Activated T-helper 17 cell treated with anti-CD3 and anti-CD28 coated beads, Interleukin-2, amount 50 U/mL, for 72 hours (primary cell): ENCODE measurements around the gene TNKS1BP1. TPM values are rescaled to one million over a fixed set of nuclear protein-coding genes. Genes with fewer than 3 reads are reported as not detected.

Experiments used
- ATAC-seq: fragments of 150-1000 bp; cut with Tn5 transposase; replicated peaks from 2 replicates; pipeline ENCODE4 v1.10.0; 2021; ENCODE audit warnings: mild to moderate bottlenecking, moderate library complexity
- H3K27ac Mint-ChIP-seq: one replicate; pipeline ENCODE4 v1.8.0; 2022; ENCODE audit warnings: mixed read lengths
- H3K27me3 Mint-ChIP-seq: one replicate; pipeline ENCODE4 v1.8.0; 2022; ENCODE audit warnings: mixed read lengths
- H3K36me3 Mint-ChIP-seq: one replicate; pipeline ENCODE4 v1.8.0; 2022; ENCODE audit warnings: low read depth, mild to moderate bottlenecking, mixed read lengths
- H3K4me1 Mint-ChIP-seq: one replicate; pipeline ENCODE4 v1.8.0; 2022; ENCODE audit warnings: mixed read lengths
- H3K4me3 Mint-ChIP-seq: one replicate; pipeline ENCODE4 v1.8.0; 2022; ENCODE audit warnings: mild to moderate bottlenecking, mixed read lengths
- H3K9me3 Mint-ChIP-seq: one replicate; pipeline ENCODE4 v1.8.0; 2022; ENCODE audit warnings: mixed read lengths
- total RNA-seq, 2 donors: library from RNA; stranded (reverse); gene quantifications; one replicate each; pipeline ENCODE4 v1.2.3, GENCODE V29; 2022

TNKS1BP1 gene
- total RNA-seq, 2 donors from 2014 or later, result 4.1 to 13.6 TPM

DNA sequence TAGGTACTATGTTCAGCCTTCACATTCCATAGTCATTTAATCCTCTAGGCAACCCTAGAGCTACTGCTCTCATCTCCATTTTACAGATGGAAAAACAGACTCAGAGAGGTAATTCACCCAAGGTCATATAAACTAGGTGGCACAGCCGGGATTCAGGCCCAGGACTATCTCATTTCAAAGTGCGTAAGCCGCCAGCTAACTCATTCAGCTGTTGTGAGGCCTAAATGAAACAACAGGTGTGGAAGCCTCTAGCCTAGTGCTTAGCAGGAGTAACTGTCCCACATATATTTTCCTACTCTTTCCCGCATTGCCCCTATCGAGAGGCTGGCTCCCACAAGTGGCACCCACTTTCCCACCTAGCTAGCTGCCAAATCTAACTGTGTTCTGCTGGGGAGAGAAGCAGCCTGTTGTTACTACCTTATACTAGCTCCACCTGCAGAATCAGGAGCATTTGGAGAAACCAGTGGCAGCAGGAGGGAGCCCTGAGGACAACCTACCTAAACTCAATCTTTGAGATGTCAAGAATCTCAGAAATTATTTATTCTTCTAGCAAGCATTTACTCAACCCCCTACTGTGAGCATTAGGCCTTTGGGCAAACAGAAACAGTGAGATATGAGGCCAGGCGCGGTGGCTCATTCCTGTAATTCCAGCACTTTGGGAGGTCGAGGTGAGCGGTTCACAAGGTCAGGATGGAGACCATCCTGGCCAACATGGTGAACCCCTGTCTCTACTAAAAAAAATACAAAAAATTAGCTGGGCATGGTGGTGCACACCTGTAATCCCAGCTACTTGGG, 35.3 kb upstream of the TNKS1BP1 start:
- Mint-ChIP-seq H3K36me3 (no peaks in the 10 kb centered on the region), H3K27me3 (peaks cover 8% of the 10 kb centered on the region), H3K4me1 (no peaks in the 10 kb centered on the region), H3K27ac (no peak overlapping the region), H3K9me3 (no peaks in the 10 kb centered on the region), H3K4me3 (no peak overlapping the region)
- ATAC-seq, result no peak

- Mint-ChIP-seq H3K9me3 (no peaks in the 10 kb centered on the region), H3K4me3 (no peak overlapping the region), H3K4me1 (no peaks in the 10 kb centered on the region), H3K36me3 (no peaks in the 10 kb centered on the region), H3K27me3 (peaks cover 13% of the 10 kb centered on the region), H3K27ac (no peak overlapping the region)
- ATAC-seq, result no peak
These were observed 34.6 kb upstream of the TNKS1BP1 start for GRCh38 chr11:57359396-57359795.

DNA sequence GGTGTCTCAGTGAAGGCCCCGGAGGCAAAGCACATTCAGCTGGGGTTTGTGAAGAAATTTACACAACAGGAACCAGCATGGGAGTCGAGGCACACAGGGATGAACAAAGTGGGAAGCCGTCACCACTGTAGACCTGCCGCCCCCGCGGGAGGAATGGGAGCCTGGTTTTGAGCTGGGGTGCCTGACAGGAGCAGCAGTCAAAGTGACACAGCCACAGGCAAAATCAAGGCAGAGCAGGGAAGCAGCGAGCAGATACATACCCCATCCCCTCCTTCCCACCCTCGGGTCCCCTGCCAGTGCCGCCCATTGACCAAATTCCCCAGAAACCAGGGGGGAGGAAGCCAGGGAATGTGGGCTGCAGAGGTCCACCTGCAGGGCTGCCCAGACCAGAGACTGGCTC, 34.2 kb upstream of the TNKS1BP1 start:
- no peak overlapping the region for H3K4me3 Mint-ChIP-seq
- no peak overlapping the region for H3K27ac Mint-ChIP-seq
- no peaks in the 10 kb centered on the region for H3K4me1 Mint-ChIP-seq
- H3K36me3 Mint-ChIP-seq, result no peaks in the 10 kb centered on the region
- no peaks in the 10 kb centered on the region for H3K9me3 Mint-ChIP-seq
- ATAC-seq, result no peak
- H3K27me3 Mint-ChIP-seq, result peaks cover 15% of the 10 kb centered on the region

DNA sequence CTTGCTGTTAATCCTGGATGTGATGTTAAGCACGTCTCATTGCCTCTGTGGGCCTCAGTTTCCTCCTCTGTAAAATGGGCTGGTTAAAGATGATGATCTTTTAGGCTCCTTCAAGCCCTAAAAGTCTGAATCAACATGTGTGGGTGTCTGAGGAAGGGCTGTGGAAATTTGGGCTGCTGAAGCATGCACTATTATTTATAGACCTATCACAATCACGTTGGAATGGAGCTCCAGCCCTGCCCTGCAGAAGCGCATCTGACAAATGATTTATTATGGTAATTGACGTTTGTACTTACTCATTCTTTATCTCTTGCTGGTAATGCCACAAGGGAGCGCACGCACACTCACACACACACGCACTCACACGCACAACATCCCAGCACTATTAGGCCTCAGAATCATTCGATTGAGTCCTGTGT, 33.8 kb upstream of the TNKS1BP1 start:
- H3K9me3 Mint-ChIP-seq, result no peaks in the 10 kb centered on the region
- peak; percentile 26 for ATAC-seq
- H3K4me3 Mint-ChIP-seq, result no peak overlapping the region
- no peaks in the 10 kb centered on the region for H3K36me3 Mint-ChIP-seq
- peaks cover 15% of the 10 kb centered on the region for H3K27me3 Mint-ChIP-seq
- H3K27ac Mint-ChIP-seq, result no peak overlapping the region
- H3K4me1 Mint-ChIP-seq, result no peaks in the 10 kb centered on the region

- H3K4me1 Mint-ChIP-seq, result no peaks in the 10 kb centered on the region
- no peak for ATAC-seq
- H3K4me3 Mint-ChIP-seq, result no peak overlapping the region
- H3K27me3 Mint-ChIP-seq, result peaks cover 9% of the 10 kb centered on the region
- H3K36me3 Mint-ChIP-seq, result no peaks in the 10 kb centered on the region
- H3K9me3 Mint-ChIP-seq, result no peaks in the 10 kb centered on the region
- H3K27ac Mint-ChIP-seq, result no peak overlapping the region
These were observed 33.1 kb upstream of the TNKS1BP1 start for GRCh38 chr11:57357856-57358255.

GRCh38 chr11:57357310-57357709, 32.6 kb upstream of the TNKS1BP1 start:
- H3K9me3 Mint-ChIP-seq, result no peaks in the 10 kb centered on the region
- no peaks in the 10 kb centered on the region for H3K36me3 Mint-ChIP-seq
- H3K4me3 Mint-ChIP-seq, result no peak overlapping the region
- ATAC-seq, result no peak
- H3K27me3 Mint-ChIP-seq, result peaks cover 7% of the 10 kb centered on the region
- no peak overlapping the region for H3K27ac Mint-ChIP-seq
- H3K4me1 Mint-ChIP-seq, result no peaks in the 10 kb centered on the region

- H3K9me3 Mint-ChIP-seq, result no peaks in the 10 kb centered on the region
- no peaks in the 10 kb centered on the region for H3K36me3 Mint-ChIP-seq
- H3K27me3 Mint-ChIP-seq, result peaks cover 7% of the 10 kb centered on the region
- H3K4me3 Mint-ChIP-seq, result no peak overlapping the region
- no peaks in the 10 kb centered on the region for H3K4me1 Mint-ChIP-seq
- H3K27ac Mint-ChIP-seq, result no peak overlapping the region
- no peak for ATAC-seq
These were observed 31.5 kb upstream of the TNKS1BP1 start for GRCh38 chr11:57356268-57356667.

DNA sequence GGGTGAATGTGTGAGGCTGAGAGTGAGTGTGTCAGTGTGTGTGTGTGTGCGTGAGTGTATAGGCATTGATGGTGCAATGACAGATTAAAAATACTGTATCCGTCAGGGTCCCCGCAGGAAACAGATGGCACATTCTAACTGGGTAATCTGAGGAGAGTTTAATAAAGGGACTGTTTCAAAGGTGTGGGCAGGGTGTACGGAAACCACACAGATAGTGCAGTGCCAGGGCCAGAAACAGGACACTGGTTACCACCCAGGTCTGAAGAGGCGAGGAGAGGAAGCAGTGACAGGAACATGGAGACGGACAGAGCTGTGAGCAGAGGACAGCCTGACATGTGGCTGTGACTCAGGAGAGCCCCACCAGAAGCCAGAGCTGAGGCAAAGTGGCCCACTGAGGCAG, 29.9 kb upstream of the TNKS1BP1 start:
- Mint-ChIP-seq H3K27ac (no peak overlapping the region), H3K4me3 (no peak overlapping the region), H3K4me1 (no peaks in the 10 kb centered on the region), H3K9me3 (no peaks in the 10 kb centered on the region), H3K27me3 (peaks cover 7% of the 10 kb centered on the region), H3K36me3 (no peaks in the 10 kb centered on the region)
- ATAC-seq, result no peak

DNA sequence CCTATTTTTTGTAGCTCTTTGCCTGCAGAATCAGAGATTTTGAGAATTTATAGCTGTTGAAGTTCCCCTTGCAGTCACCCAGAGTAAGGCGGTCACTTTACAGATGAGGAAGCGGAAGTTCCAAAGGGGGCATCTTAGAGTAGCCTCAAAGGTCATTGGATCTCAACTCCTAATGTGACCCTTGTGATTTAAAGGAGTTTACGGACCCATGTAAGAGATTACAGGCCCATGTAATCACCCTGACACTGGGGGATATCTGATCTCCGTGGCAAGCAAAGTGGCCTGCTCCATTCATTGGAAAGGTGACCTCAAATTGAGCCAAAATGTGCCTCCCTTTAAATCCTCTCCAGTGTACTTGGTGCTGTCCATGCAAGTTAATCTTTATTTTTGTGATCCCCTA, 29.1 kb upstream of the TNKS1BP1 start:
- H3K4me3 Mint-ChIP-seq, result no peak overlapping the region
- H3K27ac Mint-ChIP-seq, result no peak overlapping the region
- no peaks in the 10 kb centered on the region for H3K36me3 Mint-ChIP-seq
- H3K9me3 Mint-ChIP-seq, result no peaks in the 10 kb centered on the region
- no peaks in the 10 kb centered on the region for H3K4me1 Mint-ChIP-seq
- peaks cover 7% of the 10 kb centered on the region for H3K27me3 Mint-ChIP-seq
- no peak for ATAC-seq

DNA sequence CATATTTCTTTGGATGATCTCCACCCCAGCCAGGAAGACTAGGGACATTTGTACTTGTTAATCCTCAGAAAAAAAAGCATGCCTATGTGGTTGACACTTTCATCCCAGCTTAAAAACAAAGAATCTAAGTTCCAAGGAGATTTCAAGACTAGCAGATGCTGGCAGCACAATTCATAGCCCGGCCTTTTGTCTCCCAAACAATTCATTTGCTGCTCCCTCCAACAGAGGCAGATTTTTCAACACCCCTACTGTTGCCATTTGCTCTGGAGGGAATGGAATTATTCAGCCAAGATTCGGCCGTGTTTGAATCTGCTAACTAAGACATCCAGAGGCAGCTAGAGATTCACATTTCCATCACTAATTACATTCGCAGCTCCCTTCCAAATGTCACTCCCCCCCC, 28.7 kb upstream of the TNKS1BP1 start:
- Mint-ChIP-seq H3K27ac (no peak overlapping the region), H3K36me3 (no peaks in the 10 kb centered on the region), H3K27me3 (peaks cover 7% of the 10 kb centered on the region), H3K4me1 (no peaks in the 10 kb centered on the region), H3K4me3 (no peak overlapping the region), H3K9me3 (no peaks in the 10 kb centered on the region)
- ATAC-seq, result no peak

GRCh38 chr11:57353036-57353435, 28.3 kb upstream of the TNKS1BP1 start:
- no peaks in the 10 kb centered on the region for H3K4me1 Mint-ChIP-seq
- no peak overlapping the region for H3K4me3 Mint-ChIP-seq
- no peaks in the 10 kb centered on the region for H3K36me3 Mint-ChIP-seq
- H3K9me3 Mint-ChIP-seq, result no peaks in the 10 kb centered on the region
- H3K27me3 Mint-ChIP-seq, result peaks cover 7% of the 10 kb centered on the region
- H3K27ac Mint-ChIP-seq, result no peak overlapping the region
- ATAC-seq, result no peak

GRCh38 chr11:57349491-57350274, 24.9 kb upstream of the TNKS1BP1 start:
- peaks cover 8% of the 10 kb centered on the region for H3K4me1 Mint-ChIP-seq
- peak; percentile 65 for ATAC-seq
- peaks cover 4% of the 10 kb centered on the region for H3K27me3 Mint-ChIP-seq
- no peak overlapping the region for H3K27ac Mint-ChIP-seq
- H3K36me3 Mint-ChIP-seq, result no peaks in the 10 kb centered on the region
- no peak overlapping the region for H3K4me3 Mint-ChIP-seq
- no peaks in the 10 kb centered on the region for H3K9me3 Mint-ChIP-seq

- Mint-ChIP-seq H3K9me3 (no peaks in the 10 kb centered on the region), H3K4me1 (peaks cover 8% of the 10 kb centered on the region), H3K36me3 (no peaks in the 10 kb centered on the region), H3K27me3 (no peaks in the 10 kb centered on the region), H3K4me3 (no peak overlapping the region), H3K27ac (no peak overlapping the region)
- no peak for ATAC-seq
These were observed 24.0 kb upstream of the TNKS1BP1 start for GRCh38 chr11:57348636-57349313.

GRCh38 chr11:57348052-57348451, 23.3 kb upstream of the TNKS1BP1 start:
- no peak for ATAC-seq
- no peaks in the 10 kb centered on the region for H3K27me3 Mint-ChIP-seq

GRCh38 chr11:57347336-57347735, 22.6 kb upstream of the TNKS1BP1 start:
- H3K27me3 Mint-ChIP-seq, result no peaks in the 10 kb centered on the region
- ATAC-seq, result no peak
- peaks cover 8% of the 10 kb centered on the region for H3K4me1 Mint-ChIP-seq
- H3K36me3 Mint-ChIP-seq, result no peaks in the 10 kb centered on the region
- no peaks in the 10 kb centered on the region for H3K9me3 Mint-ChIP-seq
- H3K4me3 Mint-ChIP-seq, result no peak overlapping the region
- H3K27ac Mint-ChIP-seq, result peak overlapping the region; percentile 31

More at GRCh38 chr11:57348052-57348451, 23.3 kb upstream of the TNKS1BP1 start:
- Mint-ChIP-seq H3K36me3 (no peaks in the 10 kb centered on the region), H3K27ac (peak overlapping the region; percentile 31), H3K4me1 (peaks cover 8% of the 10 kb centered on the region), H3K4me3 (no peak overlapping the region), H3K9me3 (no peaks in the 10 kb centered on the region)
